ENCODE data around the gene TEPSIN. TPM values are rescaled to one million over a fixed set of nuclear protein-coding genes. Genes with fewer than 3 reads are reported as not detected.

Gene TEPSIN
- total and polyA plus RNA-seq, 4 donors = 7.7 to 33.8 (median 19.2) TPM

GRCh38 chr17:81271226-81271625, 32.4 kb upstream of the TEPSIN start:
- Histone ChIP-seq H3K4me1 (ENCODE audit: control insufficient read depth, insufficient read depth, low read length) (no peaks in the 10 kb centered on the region), H3K27me3 (ENCODE audit: control insufficient read depth, insufficient read depth, low read length) (no peaks in the 10 kb centered on the region), H3K36me3 (ENCODE audit: control insufficient read depth, insufficient read depth, low read length) (peaks cover 71% of the 10 kb centered on the region), H3K4me3 (ENCODE audit: low read depth, low read length) (no peak overlapping the region), H3K27ac (ENCODE audit: low read depth, low read length) (no peak overlapping the region), H3K9me3 (ENCODE audit: control insufficient read depth, insufficient read depth, low read length) (no peaks in the 10 kb centered on the region)
- 85% methylated on average over 10 of the region's 12 CpGs for WGBS (ENCODE audit: insufficient coverage)
- DNase-seq (ENCODE audit: low read depth in 4 of 6, low spot score in 6 of 6) = no peak

- no peak for DNase-seq (ENCODE audit: low read depth in 4 of 6, low spot score in 6 of 6)
- peaks cover 71% of the 10 kb centered on the region for H3K36me3 ChIP-seq (ENCODE audit: control insufficient read depth, insufficient read depth, low read length)
- H3K4me3 ChIP-seq (ENCODE audit: low read depth, low read length) = no peak overlapping the region
- 92% methylated on average over 18 of the region's 18 CpGs for WGBS (ENCODE audit: insufficient coverage)
- no peaks in the 10 kb centered on the region for H3K9me3 ChIP-seq (ENCODE audit: control insufficient read depth, insufficient read depth, low read length)
- H3K27me3 ChIP-seq (ENCODE audit: control insufficient read depth, insufficient read depth, low read length) = no peaks in the 10 kb centered on the region
- H3K27ac ChIP-seq (ENCODE audit: low read depth, low read length) = no peak overlapping the region
- H3K4me1 ChIP-seq (ENCODE audit: control insufficient read depth, insufficient read depth, low read length) = no peaks in the 10 kb centered on the region
Observed at GRCh38 chr17:81270279-81270678, 31.4 kb upstream of the TEPSIN start.

GRCh38 chr17:81267390-81268067, 28.7 kb upstream of the TEPSIN start:
- Histone ChIP-seq H3K4me3 (ENCODE audit: low read depth, low read length) (no peak overlapping the region), H3K27ac (ENCODE audit: low read depth, low read length) (peak overlapping the region; percentile 7), H3K27me3 (ENCODE audit: control insufficient read depth, insufficient read depth, low read length) (no peaks in the 10 kb centered on the region), H3K36me3 (ENCODE audit: control insufficient read depth, insufficient read depth, low read length) (peaks cover 71% of the 10 kb centered on the region), H3K4me1 (ENCODE audit: control insufficient read depth, insufficient read depth, low read length) (no peaks in the 10 kb centered on the region), H3K9me3 (ENCODE audit: control insufficient read depth, insufficient read depth, low read length) (no peaks in the 10 kb centered on the region)
- WGBS (ENCODE audit: insufficient coverage) = 55% methylated on average over 2 of the region's 6 CpGs
- DNase-seq (ENCODE audit: low read depth in 4 of 6, low spot score in 6 of 6) = peak in 1 of 6 donors; percentile 54

- Histone ChIP-seq H3K27me3 (ENCODE audit: control insufficient read depth, insufficient read depth, low read length) (no peaks in the 10 kb centered on the region), H3K36me3 (ENCODE audit: control insufficient read depth, insufficient read depth, low read length) (peaks cover 72% of the 10 kb centered on the region), H3K4me3 (ENCODE audit: low read depth, low read length) (no peak overlapping the region), H3K27ac (ENCODE audit: low read depth, low read length) (no peak overlapping the region), H3K9me3 (ENCODE audit: control insufficient read depth, insufficient read depth, low read length) (no peaks in the 10 kb centered on the region), H3K4me1 (ENCODE audit: control insufficient read depth, insufficient read depth, low read length) (no peaks in the 10 kb centered on the region)
- no peak for DNase-seq (ENCODE audit: low read depth in 4 of 6, low spot score in 6 of 6)
- WGBS (ENCODE audit: insufficient coverage) = 97% methylated on average over 22 of the region's 22 CpGs
Observed at GRCh38 chr17:81265576-81265975, 26.7 kb upstream of the TEPSIN start.

GRCh38 chr17:81264640-81265039, 25.8 kb upstream of the TEPSIN start:
- H3K4me3 ChIP-seq (ENCODE audit: low read depth, low read length) = no peak overlapping the region
- H3K36me3 ChIP-seq (ENCODE audit: control insufficient read depth, insufficient read depth, low read length) = peaks cover 72% of the 10 kb centered on the region
- no peak for DNase-seq (ENCODE audit: low read depth in 4 of 6, low spot score in 6 of 6)
- no peak overlapping the region for H3K27ac ChIP-seq (ENCODE audit: low read depth, low read length)
- no peaks in the 10 kb centered on the region for H3K9me3 ChIP-seq (ENCODE audit: control insufficient read depth, insufficient read depth, low read length)
- no peaks in the 10 kb centered on the region for H3K27me3 ChIP-seq (ENCODE audit: control insufficient read depth, insufficient read depth, low read length)
- 92% methylated on average over 12 of the region's 12 CpGs for WGBS (ENCODE audit: insufficient coverage)
- no peaks in the 10 kb centered on the region for H3K4me1 ChIP-seq (ENCODE audit: control insufficient read depth, insufficient read depth, low read length)

GRCh38 chr17:81263371-81264181, 24.7 kb upstream of the TEPSIN start:
- DNase-seq (ENCODE audit: low read depth in 4 of 6, low spot score in 6 of 6) = no peak
- Histone ChIP-seq H3K4me1 (ENCODE audit: control insufficient read depth, insufficient read depth, low read length) (no peaks in the 10 kb centered on the region), H3K36me3 (ENCODE audit: control insufficient read depth, insufficient read depth, low read length) (peaks cover 77% of the 10 kb centered on the region), H3K4me3 (ENCODE audit: low read depth, low read length) (no peak overlapping the region), H3K9me3 (ENCODE audit: control insufficient read depth, insufficient read depth, low read length) (no peaks in the 10 kb centered on the region), H3K27ac (ENCODE audit: low read depth, low read length) (no peak overlapping the region), H3K27me3 (ENCODE audit: control insufficient read depth, insufficient read depth, low read length) (no peaks in the 10 kb centered on the region)
- WGBS (ENCODE audit: insufficient coverage) = 94% methylated on average over 40 of the region's 40 CpGs

- 94% methylated on average over 35 of the region's 36 CpGs for WGBS (ENCODE audit: insufficient coverage)
- Histone ChIP-seq H3K27me3 (ENCODE audit: control insufficient read depth, insufficient read depth, low read length) (no peaks in the 10 kb centered on the region), H3K27ac (ENCODE audit: low read depth, low read length) (no peak overlapping the region), H3K4me1 (ENCODE audit: control insufficient read depth, insufficient read depth, low read length) (no peaks in the 10 kb centered on the region), H3K36me3 (ENCODE audit: control insufficient read depth, insufficient read depth, low read length) (peaks cover 94% of the 10 kb centered on the region), H3K4me3 (ENCODE audit: low read depth, low read length) (no peak overlapping the region), H3K9me3 (ENCODE audit: control insufficient read depth, insufficient read depth, low read length) (no peaks in the 10 kb centered on the region)
- DNase-seq (ENCODE audit: low read depth in 4 of 6, low spot score in 6 of 6) = no peak
Observed at GRCh38 chr17:81261582-81262336, 22.9 kb upstream of the TEPSIN start.

- H3K36me3 ChIP-seq (ENCODE audit: control insufficient read depth, insufficient read depth, low read length) = peaks cover 96% of the 10 kb centered on the region
- no peaks in the 10 kb centered on the region for H3K27me3 ChIP-seq (ENCODE audit: control insufficient read depth, insufficient read depth, low read length)
- no peak overlapping the region for H3K4me3 ChIP-seq (ENCODE audit: low read depth, low read length)
- 93% methylated on average over 18 of the region's 18 CpGs for WGBS (ENCODE audit: insufficient coverage)
- H3K9me3 ChIP-seq (ENCODE audit: control insufficient read depth, insufficient read depth, low read length) = no peaks in the 10 kb centered on the region
- no peak overlapping the region for H3K27ac ChIP-seq (ENCODE audit: low read depth, low read length)
- H3K4me1 ChIP-seq (ENCODE audit: control insufficient read depth, insufficient read depth, low read length) = peaks cover under 1% of the 10 kb centered on the region
- no peak for DNase-seq (ENCODE audit: low read depth in 4 of 6, low spot score in 6 of 6)
Observed at GRCh38 chr17:81261096-81261495, 22.2 kb upstream of the TEPSIN start.

GRCh38 chr17:81260641-81261040, 21.8 kb upstream of the TEPSIN start:
- H3K27ac ChIP-seq (ENCODE audit: low read depth, low read length) = no peak overlapping the region
- 91% methylated on average over 19 of the region's 19 CpGs for WGBS (ENCODE audit: insufficient coverage)
- H3K4me3 ChIP-seq (ENCODE audit: low read depth, low read length) = no peak overlapping the region
- no peak for DNase-seq (ENCODE audit: low read depth in 4 of 6, low spot score in 6 of 6)
- peaks cover 93% of the 10 kb centered on the region for H3K36me3 ChIP-seq (ENCODE audit: control insufficient read depth, insufficient read depth, low read length)
- no peaks in the 10 kb centered on the region for H3K9me3 ChIP-seq (ENCODE audit: control insufficient read depth, insufficient read depth, low read length)
- no peaks in the 10 kb centered on the region for H3K27me3 ChIP-seq (ENCODE audit: control insufficient read depth, insufficient read depth, low read length)
- peaks cover 5% of the 10 kb centered on the region for H3K4me1 ChIP-seq (ENCODE audit: control insufficient read depth, insufficient read depth, low read length)
